Endothelial cell of umbilical vein (primary cell): ENCODE data around the gene TPM2. TPM values are rescaled to one million over a fixed set of nuclear protein-coding genes. Genes with fewer than 3 reads are reported as not detected.

Source experiments
- BruUV-seq: library from RNA; stranded (reverse); fragments of 400-500 nt; replicated peaks from 2 replicates; lab custom pipeline; 2021; lab: Mats Ljungman, UMichigan
- CTCF ChIA-PET: fragments of 300-600, 350-600 bp; sonication (Branson Sonifier 250); formaldehyde crosslinking; loops from one replicate; lab custom pipeline; 2021; ENCODE audit warnings: antibody characterized with exemption, inconsistent platforms; lab: Charles Lee
- POLR2A ChIA-PET: fragments of 300-600, 350-600 bp; sonication (Branson Sonifier 250); formaldehyde crosslinking; loops from one replicate; lab custom pipeline; 2021; ENCODE audit warnings: antibody characterized with exemption, inconsistent platforms; lab: Charles Lee
- DNase-seq: peaks from one replicate; pipeline ENCODE4 v3.0.0-alpha.2; 2011; ENCODE audit warnings: low read depth, low spot score
- FAIRE-seq: peaks from 2 replicates; lab custom pipeline; 2011; peaks lifted over from hg19 to GRCh38; lab: Jason Lieb, UNC
- H2AFZ ChIP-seq: 2 replicates; pipeline ENCODE4 v1.6.0; 2012; ENCODE audit warnings: low read depth, low read length, control low read depth, inconsistent platforms
- H3K27ac ChIP-seq: 2 replicates; pipeline ENCODE4 v1.5.1; 2011; ENCODE audit warnings: low read depth, mild to moderate bottlenecking, control low read depth, low read length, moderate library complexity; ENCODE audit not compliant: insufficient read depth
- H3K27me3 ChIP-seq, 2 experiments: 2 replicates each; pipeline versions ENCODE4 v1.6.0 to v1.6.1; 2011; ENCODE audit warnings: low read length in 2 of 2, mixed read lengths in 1 of 2; ENCODE audit not compliant: control insufficient read depth in 2 of 2, insufficient read depth in 2 of 2
- H3K36me3 ChIP-seq, 2 experiments: 2 replicates in 1 of 2; 3 replicates in 1 of 2; pipeline ENCODE4 v1.5.1; 2011; ENCODE audit warnings: low read length in 2 of 2, mild to moderate bottlenecking in 1 of 2, moderate library complexity in 1 of 2; ENCODE audit not compliant: control insufficient read depth in 2 of 2, insufficient read depth in 2 of 2; ENCODE audit errors: extremely low read depth in 1 of 2
- H3K4me1 ChIP-seq: 3 replicates; pipeline ENCODE4 v1.5.1; 2011; ENCODE audit warnings: mild to moderate bottlenecking, low read length; ENCODE audit not compliant: control insufficient read depth, insufficient read depth; ENCODE audit errors: extremely low read depth
- H3K4me2 ChIP-seq: 2 replicates; pipeline ENCODE4 v1.6.1; 2011; ENCODE audit warnings: low read length, control low read depth, mixed read lengths; ENCODE audit not compliant: insufficient read depth
- H3K4me3 ChIP-seq, 3 experiments: fragments of 200-600 bp in 1 of 3; sonication (generic), shearing (Covaris generic) in 1 of 3; replicated peaks in 1 of 3; 2 replicates each; pipeline ENCODE4 v1.5.1; 2011 to 2016; ENCODE audit warnings: control low read depth in 3 of 3, low read length in 3 of 3, mild to moderate bottlenecking in 2 of 3, inconsistent platforms in 1 of 3, low read depth in 1 of 3, moderate library complexity in 1 of 3; ENCODE audit not compliant: insufficient read depth in 1 of 3
- H3K79me2 ChIP-seq: 2 replicates; pipeline ENCODE4 v1.6.0; 2012; ENCODE audit warnings: low read length, inconsistent platforms; ENCODE audit not compliant: control insufficient read depth, insufficient read depth
- H3K9ac ChIP-seq: replicated peaks from 2 replicates; pipeline ENCODE3; 2011; ENCODE audit warnings: low read length, control low read depth; ENCODE audit not compliant: insufficient read depth; ENCODE audit errors: extremely low read depth
- H3K9me1 ChIP-seq: replicated peaks from 3 replicates; pipeline ENCODE4 v1.6.0; 2011; ENCODE audit warnings: mild to moderate bottlenecking, low read length; ENCODE audit not compliant: control insufficient read depth, insufficient read depth; ENCODE audit errors: extremely low read depth
- H3K9me3 ChIP-seq: replicated peaks from 2 replicates; pipeline ENCODE4 v1.5.1; 2012; ENCODE audit warnings: low read length, inconsistent platforms; ENCODE audit not compliant: control insufficient read depth, insufficient read depth
- H4K20me1 ChIP-seq: replicated peaks from 2 replicates; pipeline ENCODE3; 2011; ENCODE audit warnings: mild to moderate bottlenecking, low read length; ENCODE audit not compliant: control insufficient read depth, insufficient read depth; ENCODE audit errors: extremely low read depth
- GATA2 ChIP-seq: IDR thresholded peaks from 2 replicates; pipeline ENCODE4 v1.7.0; 2011; ENCODE audit warnings: low read depth, mild to moderate bottlenecking, moderate library complexity, mixed read lengths, low read length; ENCODE audit not compliant: insufficient read length, insufficient read depth
- MAX ChIP-seq: IDR thresholded peaks from 2 replicates; pipeline ENCODE4 v1.6.1; 2011; ENCODE audit not compliant: insufficient read depth, insufficient read length
- MYC ChIP-seq: IDR thresholded peaks from one replicate; pipeline ENCODE4 v1.6.1; 2011; ENCODE audit warnings: mild to moderate bottlenecking, low read depth, low read length
- dilution Hi-C: fragments of 300-500 bp; cut with MboI; formaldehyde crosslinking; loops from one replicate; pipeline ENCODE4 v1.15.0; 2019; ENCODE audit warnings: low sequenced_read_pairs; ENCODE audit not compliant: extremely low pct_ligation_motif_present
- intact Hi-C: fragments of 100-400 bp; cut with micrococcal nuclease; formaldehyde crosslinking; loops from one replicate; pipeline ENCODE4 v1.10.0; 2022
- polyA plus RNA-seq, 4 experiments: library from polyadenylated mRNA; depleted of rRNA in 3 of 4; stranded (reverse) in 3 of 4; unstranded in 1 of 4; fragments of >200 nt; gene quantifications; 2 replicates each; pipeline versions ENCODE4 v1.2.1 to v1.2.3, GENCODE V29; 2011 to 2012; ENCODE audit warnings: missing spikeins in 1 of 4
- total RNA-seq: library from RNA; stranded (reverse); gene quantifications from 2 replicates; pipeline ENCODE4 v1.2.3, GENCODE V29; 2021
- TF ChIP-seq, protein P1 (sequence below), 2 donors: IDR thresholded peaks; 1 replicate in 1 of 2; 2 replicates in 1 of 2; pipeline ENCODE4 v1.5.1; 2011; ENCODE audit warnings: low read length in 2 of 2, mild to moderate bottlenecking in 2 of 2, moderate library complexity in 2 of 2, control low read depth in 1 of 2, inconsistent platforms in 1 of 2, low read depth in 1 of 2; ENCODE audit not compliant: insufficient read depth in 1 of 2; ENCODE audit errors: extremely low read depth in 1 of 2

Gene TPM2
- total and polyA plus RNA-seq, 2 donors (not counting 3 experiments of a cell fraction or from before 2014, with no cell fraction given) = 144 to 279 TPM

DNA sequence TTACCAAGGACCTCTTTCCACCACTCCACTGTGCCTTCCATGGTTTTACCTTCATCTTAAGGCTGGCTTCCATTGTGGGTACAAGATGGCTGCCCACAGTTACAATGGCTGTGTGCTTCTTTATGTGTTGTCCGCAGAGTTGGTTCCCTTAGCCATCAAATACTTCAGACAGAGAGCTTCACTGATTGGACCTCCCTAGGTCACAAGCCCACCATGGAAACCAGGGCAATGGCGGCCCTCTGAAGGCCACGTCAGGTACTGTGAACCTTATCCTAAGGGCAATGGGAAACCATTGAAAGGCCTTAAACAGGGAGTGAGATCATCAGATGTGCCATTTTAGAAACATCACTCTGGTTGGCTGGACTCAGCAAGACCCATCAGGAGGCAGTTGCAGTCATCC, 21.8 kb downstream of the TPM2 start:
- no peak overlapping the region for H3K9ac ChIP-seq
- no TSS peak for BruUV-seq
- dilution Hi-C loops (no loop called here), intact Hi-C loops (no loop called here)
- ChIA-PET POLR2A (no interaction called here), CTCF (no interaction called here)
- no peak for DNase-seq
- FAIRE-seq = no peak
- no peak overlapping the region for H3K4me3 ChIP-seq
- H4K20me1 ChIP-seq = no peaks in the 10 kb centered on the region
- no peak overlapping the region for H2AFZ ChIP-seq
- H3K27ac ChIP-seq = no peak overlapping the region
- no peaks in the 10 kb centered on the region for H3K9me3 ChIP-seq
- H3K36me3 ChIP-seq = no peaks in the 10 kb centered on the region
- no peaks in the 10 kb centered on the region for H3K27me3 ChIP-seq
- no peak for TF ChIP-seq MAX
- no peak for TF ChIP-seq GATA2
- TF ChIP-seq MYC = no peak
- peaks cover 16% of the 10 kb centered on the region for H3K4me1 ChIP-seq
- no peaks in the 10 kb centered on the region for H3K9me1 ChIP-seq
- no peak overlapping the region for H3K4me2 ChIP-seq
- no peaks in the 10 kb centered on the region for H3K79me2 ChIP-seq

GRCh38 chr9:35666549-35666948, 23.2 kb downstream of the TPM2 start:
- H3K79me2 ChIP-seq = no peaks in the 10 kb centered on the region
- no peaks in the 10 kb centered on the region for H3K9me1 ChIP-seq
- no peaks in the 10 kb centered on the region for H4K20me1 ChIP-seq
- intact Hi-C loops (no loop called here), dilution Hi-C loops (no loop called here)
- CTCF ChIA-PET = interaction anchor here (1.1 kb wide), 1 partner anchor 9 kb away, joined by 4 read pairs; no protein-coding TSS in a partner anchor
- no peak overlapping the region for H3K4me2 ChIP-seq
- no peak overlapping the region for H3K27ac ChIP-seq
- H3K4me1 ChIP-seq = peaks cover 18% of the 10 kb centered on the region
- no TSS peak for BruUV-seq
- no peaks in the 10 kb centered on the region for H3K36me3 ChIP-seq
- no peak overlapping the region for H2AFZ ChIP-seq
- no peaks in the 10 kb centered on the region for H3K27me3 ChIP-seq
- DNase-seq = no peak
- no peak for FAIRE-seq
- POLR2A ChIA-PET = no interaction called here
- H3K9ac ChIP-seq = no peak overlapping the region
- no peak for TF ChIP-seq GATA2
- TF ChIP-seq, protein P1, sequence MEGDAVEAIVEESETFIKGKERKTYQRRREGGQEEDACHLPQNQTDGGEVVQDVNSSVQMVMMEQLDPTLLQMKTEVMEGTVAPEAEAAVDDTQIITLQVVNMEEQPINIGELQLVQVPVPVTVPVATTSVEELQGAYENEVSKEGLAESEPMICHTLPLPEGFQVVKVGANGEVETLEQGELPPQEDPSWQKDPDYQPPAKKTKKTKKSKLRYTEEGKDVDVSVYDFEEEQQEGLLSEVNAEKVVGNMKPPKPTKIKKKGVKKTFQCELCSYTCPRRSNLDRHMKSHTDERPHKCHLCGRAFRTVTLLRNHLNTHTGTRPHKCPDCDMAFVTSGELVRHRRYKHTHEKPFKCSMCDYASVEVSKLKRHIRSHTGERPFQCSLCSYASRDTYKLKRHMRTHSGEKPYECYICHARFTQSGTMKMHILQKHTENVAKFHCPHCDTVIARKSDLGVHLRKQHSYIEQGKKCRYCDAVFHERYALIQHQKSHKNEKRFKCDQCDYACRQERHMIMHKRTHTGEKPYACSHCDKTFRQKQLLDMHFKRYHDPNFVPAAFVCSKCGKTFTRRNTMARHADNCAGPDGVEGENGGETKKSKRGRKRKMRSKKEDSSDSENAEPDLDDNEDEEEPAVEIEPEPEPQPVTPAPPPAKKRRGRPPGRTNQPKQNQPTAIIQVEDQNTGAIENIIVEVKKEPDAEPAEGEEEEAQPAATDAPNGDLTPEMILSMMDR (IDR thresholded peaks at IDR 0.05; ENCODE audit: extremely low read depth in 1 of 2, insufficient read depth in 1 of 2, low read depth in 1 of 2, low read length in 2 of 2) = no peak
- no peak overlapping the region for H3K4me3 ChIP-seq
- H3K9me3 ChIP-seq = no peaks in the 10 kb centered on the region
